ENCODE data around the gene TMEM72. TPM values are rescaled to one million over a fixed set of nuclear protein-coding genes. Genes with fewer than 3 reads are reported as not detected.

Gene TMEM72
- total and polyA plus RNA-seq, 2 of the 13 experiments (the other 11 are each of a cell fraction or from before 2014, with no cell fraction given) = 0.04 TPM; not detected in 1

GRCh38 chr10:44975431-44976331, 64.5 kb downstream of the TMEM72 start (continued):
- TF ChIP-seq RFX3 (CRISPR knock-in tag; IDR thresholded peaks at IDR 0.05) = no peak; the same call in 1 of the 2 replicates
- TF ChIP-seq ZBTB14 (CRISPR knock-in tag; IDR thresholded peaks at IDR 0.05) = no peak
- TF ChIP-seq TFE3 (CRISPR knock-in tag; IDR thresholded peaks at IDR 0.05) = peak; percentile 49; the same call in 1 of the 2 replicates
- no peak for TF ChIP-seq CHD4 (IDR thresholded peaks at IDR 0.05; ENCODE audit: borderline replicate concordance, low read length)
- peak; percentile 59; the same call in 1 of the 2 replicates for TF ChIP-seq ZNF225 (CRISPR knock-in tag; IDR thresholded peaks at IDR 0.05)
- TF ChIP-seq MTA1 (CRISPR knock-in tag; IDR thresholded peaks at IDR 0.05; ENCODE audit: borderline replicate concordance) = no peak
- TF ChIP-seq ZNF367 (CRISPR knock-in tag; IDR thresholded peaks at IDR 0.05; ENCODE audit: borderline replicate concordance) = no peak; the same call in 1 of the 2 replicates
- no peak for TF ChIP-seq EZH2 (conservative IDR thresholded peaks at IDR 0.05; ENCODE audit: low read depth, low read length)
- peak in 1 of 2 experiments; percentile 23; a peak in 1 of 4 replicates for TF ChIP-seq EP300 (IDR thresholded peaks at IDR 0.05; ENCODE audit: low read depth in 2 of 2, low read length in 2 of 2)
- peak; percentile 46; the same call in 1 of the 2 replicates for TF ChIP-seq EP300 (CRISPR knock-in tag; IDR thresholded peaks at IDR 0.05; ENCODE audit: borderline replicate concordance)
- no peak for TF ChIP-seq ZNF513 (CRISPR knock-in tag; conservative IDR thresholded peaks at IDR 0.05)
- no peak; the same call in 1 of the 2 replicates for TF ChIP-seq THAP9 (CRISPR knock-in tag; IDR thresholded peaks at IDR 0.05; ENCODE audit: borderline replicate concordance)
- TF ChIP-seq CEBPZ (IDR thresholded peaks at IDR 0.05; ENCODE audit: low read length) = no peak
- no peak for TF ChIP-seq NFE2L1 (CRISPR knock-in tag; IDR thresholded peaks at IDR 0.05; ENCODE audit: borderline replicate concordance)
- TF ChIP-seq KLF13 (CRISPR knock-in tag; IDR thresholded peaks at IDR 0.05) = no peak
